CD4-positive, alpha-beta T cell treated with Interleukin-10 for 1 hour (primary cell): Measurements from ENCODE around the gene UNC5CL.
A peak's percentile ranks its signal among the peaks of the same experiment; 100 is the strongest.

ENCODE experiments used
- DNase-seq: peaks from one replicate; pipeline ENCODE4 v3.0.0-alpha.2; 2020

The UNC5CL gene

DNA sequence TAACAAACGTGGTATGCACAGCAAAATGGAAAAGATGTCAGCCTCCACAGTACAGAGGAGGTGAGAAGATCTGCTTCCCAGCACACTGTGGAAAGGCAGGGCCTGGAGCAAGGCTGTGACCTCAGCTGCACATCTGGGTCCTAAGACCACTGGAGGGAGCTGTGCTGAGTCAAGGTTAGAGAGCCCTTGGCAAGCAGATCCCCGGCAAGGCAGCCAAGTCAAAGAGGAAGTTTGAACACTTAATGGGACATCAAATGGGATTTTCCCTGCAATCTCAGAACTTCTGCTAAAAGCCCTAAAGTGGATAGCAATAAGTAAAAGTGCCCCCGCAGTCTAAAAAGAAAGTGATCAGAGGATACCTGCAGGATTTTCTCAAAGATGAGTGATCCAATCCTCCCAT, 39.5 kb downstream of the UNC5CL start:
- peak; percentile 24 for DNase-seq

DNA sequence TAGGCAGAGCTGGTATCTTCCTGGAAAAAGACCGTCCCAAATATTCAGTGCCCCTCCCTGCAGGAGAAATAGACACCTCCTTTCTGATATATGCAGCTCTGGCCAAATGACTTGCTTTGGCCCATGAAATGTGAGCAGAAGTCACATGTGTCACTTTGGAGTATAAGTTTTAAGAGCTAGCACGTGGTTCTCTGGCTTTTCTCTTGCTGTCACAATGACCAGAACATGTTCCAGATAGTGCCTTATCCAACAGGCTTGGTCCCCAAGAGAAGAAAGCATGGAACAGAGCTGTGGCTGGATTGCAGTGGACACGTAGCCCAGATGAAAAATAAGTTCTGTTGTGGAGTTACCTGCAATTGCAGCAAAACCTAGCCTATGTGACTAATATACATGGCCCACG, 40.4 kb downstream of the UNC5CL start:
- DNase-seq: no peak

DNA sequence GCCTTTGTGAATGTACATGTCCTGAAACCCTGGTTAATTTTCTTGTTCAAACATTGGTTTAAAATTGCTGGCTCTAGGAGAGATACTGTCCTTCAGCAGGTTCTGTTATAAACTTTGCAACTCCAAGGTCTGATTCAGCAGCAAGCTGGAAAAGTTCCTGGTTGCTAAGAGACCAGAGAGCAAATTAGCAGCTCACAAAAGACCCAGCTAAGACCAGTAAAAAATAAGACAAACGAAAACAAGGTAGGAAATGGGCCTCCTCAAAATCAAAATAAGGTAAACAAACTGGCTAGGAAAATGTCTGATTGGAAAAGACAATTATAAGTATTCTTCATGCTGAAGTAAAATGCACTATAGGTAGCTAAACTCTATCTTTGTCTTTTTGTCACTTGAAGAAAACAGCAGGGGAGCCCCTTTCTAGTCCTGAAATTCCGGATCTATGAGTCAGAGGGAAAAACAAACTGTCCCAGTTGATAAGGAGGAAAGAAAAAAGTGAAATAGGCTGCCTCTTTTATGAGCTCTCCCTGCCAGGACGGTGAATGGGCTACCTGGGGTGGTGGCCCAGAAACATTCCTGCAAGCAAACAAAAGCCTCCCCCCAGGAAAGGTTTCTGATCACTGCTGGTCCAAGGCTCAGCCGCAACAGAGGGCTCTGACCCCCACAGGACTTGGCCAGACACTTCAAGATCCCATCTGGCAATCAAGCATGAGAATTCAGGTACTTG, 41.6 kb downstream of the UNC5CL start:
- no peak for DNase-seq

DNA sequence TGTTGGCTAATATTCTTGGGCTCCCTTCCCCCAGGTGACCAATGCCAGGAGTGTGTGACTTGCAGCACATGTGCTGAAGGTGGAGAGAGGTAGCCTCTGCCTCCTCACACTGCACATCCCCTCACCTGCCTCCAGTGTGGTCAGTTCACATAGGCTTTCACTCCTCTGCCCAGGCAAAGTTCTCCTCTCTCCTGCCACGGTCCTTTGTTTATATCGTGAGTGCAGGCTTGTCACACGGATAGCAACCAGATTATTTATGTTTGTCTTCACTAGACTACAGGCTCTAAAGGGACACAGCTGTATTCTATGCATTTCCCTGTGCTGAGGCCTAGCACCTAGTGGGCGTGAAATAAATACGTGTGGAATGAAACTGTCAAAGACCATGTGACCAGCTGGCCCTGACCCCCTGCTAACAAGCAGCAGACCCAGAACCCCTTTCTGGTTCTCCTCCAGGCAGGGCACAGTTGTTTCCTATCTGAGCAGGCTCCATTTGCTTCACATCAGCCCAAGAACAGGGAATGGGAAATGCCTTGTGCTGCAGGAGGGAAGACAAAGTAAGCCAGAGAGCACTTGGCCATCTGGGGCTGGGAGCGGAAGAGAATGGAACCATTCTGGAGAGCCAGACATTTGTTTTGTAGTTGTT, 42.3 kb downstream of the UNC5CL start:
- DNase-seq: no peak

DNA sequence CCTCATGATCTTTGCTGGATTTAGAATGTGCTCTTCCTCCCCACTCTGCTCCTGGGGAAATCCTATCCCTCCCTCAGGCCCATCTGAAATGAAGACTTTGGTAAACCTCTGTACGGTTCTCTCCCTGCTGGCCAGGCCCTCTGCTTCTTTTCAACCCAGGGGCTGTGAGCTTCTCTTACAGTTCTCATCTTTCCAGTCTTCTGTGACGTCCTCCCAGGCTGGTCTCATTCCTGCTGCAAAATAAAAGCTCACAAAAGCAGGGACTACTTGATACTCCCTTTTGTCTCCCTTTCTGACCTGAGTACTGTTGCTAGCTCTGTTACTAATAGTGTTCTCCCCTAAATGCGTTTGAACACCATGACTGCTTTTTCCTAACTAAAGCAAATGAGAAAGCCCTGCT, 46.3 kb downstream of the UNC5CL start:
- no peak for DNase-seq

DNA sequence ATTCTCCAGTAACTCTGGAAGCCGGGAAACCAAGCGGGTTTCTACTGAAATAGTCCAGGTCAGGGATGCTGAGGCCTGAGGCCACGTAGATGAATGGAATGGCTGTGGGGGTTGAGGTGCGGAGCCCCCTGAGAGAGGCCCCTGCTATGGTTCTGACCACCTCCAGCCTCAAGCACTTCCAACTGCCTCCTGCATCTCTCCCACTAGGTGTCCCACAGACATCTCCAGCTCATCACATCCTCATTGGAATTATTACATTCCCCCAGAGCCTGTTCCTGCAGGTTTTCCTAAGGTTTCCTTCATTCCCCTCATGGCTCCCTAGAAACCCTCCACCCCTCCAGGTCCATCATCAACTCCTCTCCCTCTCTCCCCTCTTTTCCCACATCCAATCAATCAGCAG, 48.7 kb downstream of the UNC5CL start:
- no peak for DNase-seq

DNA sequence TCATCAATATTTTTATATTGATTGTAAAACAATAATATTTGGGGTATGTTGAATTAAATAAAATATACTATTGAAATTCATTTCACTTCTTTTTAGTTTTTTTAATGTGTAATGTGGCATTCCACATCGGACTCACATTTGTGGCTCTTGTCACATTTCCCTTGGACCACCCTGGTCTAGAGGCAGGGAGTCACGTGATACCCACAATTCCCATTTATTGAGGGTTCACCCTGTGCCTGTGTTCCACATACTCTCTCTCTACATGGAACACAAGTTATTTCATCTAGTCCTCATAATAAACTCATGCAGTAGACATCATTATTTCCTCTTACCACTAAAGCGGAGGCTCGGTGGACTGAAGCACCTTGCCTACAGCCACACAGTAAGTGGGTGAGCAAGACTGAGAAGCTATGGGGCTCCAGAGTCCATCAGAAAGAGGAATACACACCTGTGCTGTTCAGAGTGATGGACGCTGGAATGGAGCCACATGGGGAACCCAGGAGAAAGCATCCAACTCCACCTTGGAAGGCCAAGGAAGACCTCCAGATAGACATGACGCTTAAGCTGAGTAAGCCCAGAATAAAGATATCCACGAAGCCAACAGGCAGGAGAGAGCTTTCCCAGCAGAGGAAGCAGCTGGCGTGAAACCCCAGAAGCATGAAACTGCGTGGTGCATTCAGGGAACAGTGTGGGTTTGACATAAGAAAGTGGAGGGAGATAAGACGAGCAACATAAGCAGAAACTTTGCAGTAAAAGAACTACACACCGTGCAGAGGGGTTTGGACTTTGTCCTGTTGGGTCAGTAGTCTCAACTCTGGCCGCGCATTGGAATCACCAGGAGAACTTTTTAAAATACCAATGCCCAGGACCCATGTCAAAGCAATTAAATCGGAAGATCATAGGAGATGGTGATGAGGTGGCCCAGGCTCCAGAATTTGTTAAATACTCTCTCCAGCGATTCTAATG, 49.5 kb downstream of the UNC5CL start:
- no peak for DNase-seq

DNA sequence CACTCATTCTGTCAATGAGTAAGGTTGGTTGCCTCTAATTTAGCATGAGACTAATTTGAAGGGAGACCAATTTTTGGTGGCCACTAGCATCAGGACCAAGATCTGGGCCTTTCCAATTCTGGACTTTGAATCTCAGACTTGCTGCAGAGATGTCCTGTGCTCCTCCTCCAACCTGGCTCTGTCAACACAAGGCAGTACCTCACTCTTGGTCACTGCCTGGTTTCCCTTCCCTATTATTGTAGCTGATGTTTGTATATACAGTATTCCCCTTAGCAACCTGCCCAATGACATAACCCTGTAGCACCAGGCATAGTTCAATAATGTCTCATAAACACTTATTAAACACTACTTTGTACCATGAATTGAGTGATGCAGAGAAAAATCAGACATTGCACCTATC, 50.4 kb downstream of the UNC5CL start:
- peak; percentile 4 for DNase-seq

DNA sequence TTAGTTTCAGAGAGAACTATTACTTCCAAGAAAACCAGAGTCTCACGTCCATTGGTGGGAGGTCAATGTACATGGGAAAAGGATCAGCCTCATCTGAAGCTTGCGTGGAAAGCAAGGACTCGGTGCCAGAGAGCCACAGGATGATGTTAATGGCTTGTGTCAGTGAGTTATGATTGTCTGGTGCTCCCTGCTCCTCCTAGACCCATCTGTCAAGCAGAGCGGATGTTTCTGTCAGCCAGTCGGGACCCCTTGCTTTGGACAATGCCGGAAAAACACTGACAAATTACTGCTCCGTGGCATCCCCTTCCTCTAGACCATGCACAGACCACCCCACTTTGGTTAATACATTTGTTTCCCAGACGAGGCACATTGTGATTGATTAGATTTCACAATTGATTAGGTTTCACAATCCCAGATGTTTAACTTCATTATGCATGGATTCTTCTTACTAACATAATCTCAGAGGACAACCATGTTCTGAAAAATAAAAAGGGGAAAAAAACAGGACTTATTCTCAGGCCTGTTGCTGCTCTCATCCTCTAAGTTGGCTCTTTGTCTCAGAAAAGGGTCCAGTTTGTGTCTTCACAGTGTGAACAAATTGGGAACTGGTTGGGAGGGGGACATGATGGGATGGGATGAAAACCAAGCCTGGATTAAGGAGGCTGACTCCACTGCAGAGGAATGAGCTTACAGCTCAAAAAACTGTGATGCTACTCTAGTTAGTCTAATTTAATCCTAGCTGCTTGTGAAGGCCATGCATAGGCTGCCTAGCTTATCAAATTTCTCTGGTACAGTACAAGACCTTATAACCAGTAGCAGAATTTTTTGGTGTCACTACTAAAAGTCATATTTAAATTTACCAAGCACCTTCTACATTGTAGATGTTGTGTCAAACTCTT, 51.9 kb downstream of the UNC5CL start:
- no peak for DNase-seq

DNA sequence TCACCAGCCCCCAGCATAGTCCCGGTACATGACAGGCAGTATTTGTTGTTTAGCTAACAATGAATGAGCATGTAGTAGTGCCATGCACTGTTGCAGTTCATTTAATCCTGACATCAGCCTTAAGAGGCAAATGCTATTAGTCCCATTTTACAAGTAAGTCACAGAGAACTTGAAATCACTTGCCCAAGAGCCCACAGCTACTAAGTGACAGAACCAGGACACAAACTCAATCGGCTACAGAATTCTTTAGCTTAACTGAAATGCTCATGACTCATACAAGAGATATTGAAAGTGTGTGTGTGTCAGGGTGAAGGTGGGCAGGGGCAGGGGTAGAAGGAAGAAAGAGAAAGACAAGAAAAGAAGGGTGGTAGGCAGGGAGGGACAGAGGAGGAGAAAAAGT, 52.7 kb downstream of the UNC5CL start:
- DNase-seq: no peak

DNA sequence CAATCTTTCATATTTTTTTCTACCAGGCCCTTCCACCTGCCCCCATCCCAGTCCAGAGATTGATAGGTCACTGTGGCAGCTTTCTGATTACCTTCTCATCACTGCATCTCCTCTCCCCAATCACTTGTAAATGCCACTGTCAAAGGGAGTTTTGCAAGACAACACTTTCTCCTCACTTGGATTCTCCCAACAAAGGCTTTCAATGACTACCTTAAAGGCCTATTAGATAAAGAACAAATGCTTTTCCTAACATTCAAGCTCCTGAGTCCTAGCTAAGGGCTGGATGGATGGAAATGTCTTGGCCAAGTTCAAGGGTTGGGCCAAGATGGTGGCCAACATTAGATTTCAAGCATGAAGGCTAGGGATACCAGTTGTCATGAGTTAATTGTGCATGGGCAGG, 55.3 kb downstream of the UNC5CL start:
- no peak for DNase-seq

DNA sequence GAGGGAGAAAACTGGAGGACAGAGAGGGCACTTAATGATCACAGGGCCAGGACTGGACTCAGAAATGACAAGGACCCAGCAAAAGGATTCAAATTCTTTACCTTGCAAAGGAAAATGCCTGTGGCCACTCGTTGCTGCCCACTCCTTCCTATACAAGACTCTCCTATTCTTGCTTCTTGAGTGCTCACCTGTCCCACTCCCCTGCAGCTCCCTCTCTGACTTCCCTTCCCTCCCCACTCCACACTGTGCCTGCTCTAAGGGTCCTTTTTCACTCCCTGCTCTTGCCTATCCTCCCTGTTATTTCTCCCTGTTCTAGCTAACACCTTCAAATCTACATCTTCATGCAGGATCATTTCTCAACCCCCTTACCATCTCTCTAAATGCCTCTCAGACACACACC, 56.1 kb downstream of the UNC5CL start:
- no peak for DNase-seq

DNA sequence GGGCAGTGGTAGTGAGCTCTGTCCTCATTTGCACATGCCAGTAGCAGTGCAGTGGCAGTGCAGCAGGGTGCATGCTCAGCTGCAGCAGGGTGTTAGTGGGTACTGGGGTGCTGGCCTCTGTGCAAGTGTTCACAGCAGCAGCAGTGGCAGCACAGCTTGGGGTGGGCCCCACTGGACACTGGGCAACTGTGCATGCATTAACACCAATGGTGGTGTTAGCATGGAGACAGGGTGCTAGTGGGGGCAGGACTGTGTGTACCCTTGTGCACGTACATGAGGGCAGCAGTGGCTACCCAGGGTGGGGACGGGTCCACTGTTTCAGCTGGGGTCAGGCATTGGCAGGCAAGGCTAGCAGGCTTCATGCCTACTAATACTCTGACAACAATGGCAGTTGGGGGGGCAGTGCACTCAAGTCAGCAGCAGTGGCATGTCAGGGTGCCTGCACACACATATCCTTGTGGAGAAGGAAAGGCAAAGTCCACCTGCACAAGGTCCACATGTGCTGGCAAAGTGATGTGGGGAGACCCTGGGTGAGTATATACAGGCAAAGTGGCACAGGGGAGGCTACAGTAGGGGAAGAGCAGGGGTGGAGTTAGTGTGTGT, 60.2 kb downstream of the UNC5CL start:
- DNase-seq: no peak

DNA sequence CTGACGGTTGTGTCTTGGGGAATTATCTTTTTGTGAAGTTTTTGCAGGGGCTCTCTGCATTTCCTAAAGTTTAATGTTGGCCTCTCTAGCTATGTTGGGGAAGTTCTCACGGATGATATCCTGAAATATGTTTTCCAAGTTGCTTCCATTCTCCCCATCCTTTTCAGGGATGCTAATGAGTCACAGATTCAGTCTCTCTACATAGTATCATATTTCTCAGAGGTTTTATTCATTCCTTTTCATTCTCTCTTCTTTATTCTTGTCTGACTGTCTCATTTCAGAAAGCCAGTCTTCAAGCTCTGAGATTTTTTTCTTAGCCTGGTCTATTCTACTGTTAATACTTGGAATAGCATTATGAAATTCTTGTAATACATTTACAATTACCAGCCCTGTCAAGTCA, 61.3 kb downstream of the UNC5CL start:
- DNase-seq: no peak

DNA sequence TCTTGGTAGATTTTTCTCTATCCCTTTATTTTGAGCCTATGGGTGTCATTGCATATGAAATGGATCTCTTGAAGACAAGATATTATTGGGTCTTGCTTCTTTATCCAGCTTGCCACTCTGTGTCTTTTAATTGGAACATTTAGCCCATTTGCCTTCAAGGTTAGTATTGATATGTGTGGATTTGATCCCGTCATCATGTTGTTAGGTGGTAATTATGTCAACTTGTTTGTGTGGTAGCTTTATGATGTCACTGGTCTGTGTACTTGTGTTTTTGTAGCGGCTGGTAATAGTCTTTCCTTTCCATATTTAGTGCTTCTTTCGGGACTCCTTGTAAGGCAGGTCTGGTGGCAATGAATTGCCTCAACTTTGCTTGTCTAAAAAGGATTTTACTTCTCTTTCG, 61.9 kb downstream of the UNC5CL start:
- no peak for DNase-seq
